K562 (cell line): ENCODE measurements around the gene CHMP5. TPM values are rescaled to one million over a fixed set of nuclear protein-coding genes. Genes with fewer than 3 reads are reported as not detected.

ENCODE experiments used
- ATAC-seq: fragments of 200-7000 bp; cut with Tn5 transposase; 3 replicates; pipeline ENCODE4 v1.9.1; 2020; ENCODE audit warnings: moderate library complexity
- BruUV-seq: library from RNA; stranded (reverse); fragments of 400-500 nt; replicated peaks from 2 replicates; lab custom pipeline; 2021; lab: Mats Ljungman, UMichigan
- CTCF ChIA-PET: fragments of 300-600 bp; formaldehyde crosslinking; extraction: SDS; loops from one replicate; lab custom pipeline; 2021; ENCODE audit warnings: low intra/inter-chr PET ratio; lab: Yijun Ruan, JAX
- POLR2A ChIA-PET: fragments of 300-600, 350-650 bp; sonication (Branson Sonifier 250); formaldehyde crosslinking; extraction: SDS; loops from one replicate; lab custom pipeline; 2021; ENCODE audit warnings: antibody characterized with exemption, inconsistent platforms; lab: Yijun Ruan, JAX
- DNase-seq, 4 experiments: peaks; one replicate each; pipeline versions ENCODE4 v3.0.0 to v3.0.0-alpha.2; 2011 to 2018; ENCODE audit warnings: low spot score in 3 of 4, mixed read lengths in 3 of 4; ENCODE audit errors: extremely low read depth in 1 of 4
- FAIRE-seq: peaks from 2 replicates; lab custom pipeline; 2011; peaks lifted over from hg19 to GRCh38; lab: Jason Lieb, UNC
- H2AFZ ChIP-seq: 2 replicates; pipeline ENCODE4 v1.6.0; 2011; ENCODE audit warnings: low read depth, low read length, control low read depth, inconsistent platforms
- H3K27ac ChIP-seq: fragments of 200-600 bp; 3 replicates; pipeline ENCODE4 v1.8.0; 2011; ENCODE audit warnings: low read depth, mild to moderate bottlenecking, control low read depth, inconsistent platforms, low read length, moderate library complexity, mixed read lengths; ENCODE audit errors: extremely low read depth
- H3K27me3 ChIP-seq, 2 experiments: fragments of 300-600 bp in 1 of 2; 2 replicates in 1 of 2; 3 replicates in 1 of 2; pipeline versions ENCODE4 v1.6.0 to v1.8.0; 2011; ENCODE audit warnings: inconsistent platforms in 2 of 2, low read length in 2 of 2, mild to moderate bottlenecking in 1 of 2, mixed read lengths in 1 of 2, moderate library complexity in 1 of 2; ENCODE audit not compliant: control insufficient read depth in 2 of 2, insufficient read depth in 2 of 2
- H3K36me3 ChIP-seq: fragments of 300-600 bp; 3 replicates; pipeline ENCODE4 v1.8.0; 2011; ENCODE audit warnings: mild to moderate bottlenecking, low read length, inconsistent platforms; ENCODE audit not compliant: control insufficient read depth, insufficient read depth
- H3K4me1 ChIP-seq, 2 experiments: fragments of 200-600 bp in 1 of 2; replicated peaks in 1 of 2; 2 replicates in 1 of 2; 3 replicates in 1 of 2; pipeline versions ENCODE4 v1.5.1 to v1.8.0; 2011; ENCODE audit warnings: inconsistent platforms in 2 of 2, low read length in 2 of 2, mild to moderate bottlenecking in 1 of 2, mixed read lengths in 1 of 2, moderate library complexity in 1 of 2; ENCODE audit not compliant: control insufficient read depth in 2 of 2, insufficient read depth in 2 of 2
- H3K4me2 ChIP-seq: 2 replicates; pipeline ENCODE4 v1.6.1; 2011; ENCODE audit warnings: low read length, control low read depth, inconsistent platforms, mixed read lengths; ENCODE audit not compliant: insufficient read depth
- H3K4me3 ChIP-seq: fragments of 200-600 bp; sonication (generic), shearing (Covaris generic); 2 replicates; pipeline ENCODE4 v1.5.1; 2016; ENCODE audit warnings: control low read depth, inconsistent platforms
- H3K79me2 ChIP-seq: fragments of 200-600 bp; 3 replicates; pipeline ENCODE4 v1.8.0; 2011; ENCODE audit warnings: low read length, inconsistent platforms; ENCODE audit not compliant: control insufficient read depth, insufficient read depth
- H3K9ac ChIP-seq, 2 experiments: 2 replicates each; pipeline versions ENCODE4 v1.6.0 to v1.6.1; 2011; ENCODE audit warnings: low read depth in 2 of 2, low read length in 2 of 2, control low read depth in 1 of 2, inconsistent platforms in 1 of 2, mild to moderate bottlenecking in 1 of 2, mixed read lengths in 1 of 2; ENCODE audit not compliant: insufficient read depth in 1 of 2
- H3K9me1 ChIP-seq: one replicate; pipeline ENCODE4 v1.6.0; 2011; ENCODE audit warnings: inconsistent platforms, mild to moderate bottlenecking, low read length, moderate library complexity; ENCODE audit not compliant: control insufficient read depth, insufficient read depth
- H3K9me3 ChIP-seq: replicated peaks from 2 replicates; pipeline ENCODE4 v1.5.1; 2011; ENCODE audit warnings: low read depth, low read length, inconsistent platforms; ENCODE audit not compliant: control insufficient read depth, insufficient read depth
- H4K20me1 ChIP-seq: replicated peaks from 2 replicates; pipeline ENCODE4 v1.6.1; 2011; ENCODE audit warnings: low read length, inconsistent platforms, mixed read lengths; ENCODE audit not compliant: control insufficient read depth, insufficient read depth
- CHD1 ChIP-seq: fragments of 200-600 bp; sonication (generic); IDR thresholded peaks from one replicate; pipeline ENCODE4 v1.6.1; 2012; ENCODE audit warnings: mild to moderate bottlenecking, moderate library complexity, low read length, inconsistent platforms
- EP300 ChIP-seq: IDR thresholded peaks from 2 replicates; pipeline ENCODE4 v1.6.1; 2012; ENCODE audit warnings: low read length, improper control_type of control experiment
- HOXB6 ChIP-seq: fragments of 250-450 bp; sonication (Bioruptor Pico); IDR thresholded peaks from 2 replicates; pipeline ENCODE4 v1.5.1; 2022; ENCODE audit warnings: mild to moderate bottlenecking, borderline replicate concordance
- PHF21A ChIP-seq: fragments of 450-650 bp; IDR thresholded peaks from 2 replicates; pipeline ENCODE4 v1.6.1; 2017; ENCODE audit warnings: low read depth, borderline replicate concordance
- PTTG1 ChIP-seq: fragments of 450-650 bp; IDR thresholded peaks from 2 replicates; pipeline ENCODE4 v1.6.1; 2016; ENCODE audit warnings: low read depth, mild to moderate bottlenecking, missing genetic modification characterization, missing compliant biosample characterization
- RAD21 ChIP-seq, 2 experiments: fragments of 250-450 bp in 1 of 2; fragments of 450-650 bp in 1 of 2; sonication (Bioruptor Pico) in 1 of 2; formaldehyde crosslinking in 1 of 2; IDR thresholded peaks in 1 of 2; conservative IDR thresholded peaks in 1 of 2; 2 replicates each; pipeline versions ENCODE4 v1.4.0 to v1.8.0; 2020 to 2022; ENCODE audit warnings: mild to moderate bottlenecking in 2 of 2, moderate library complexity in 1 of 2
- TBL1XR1 ChIP-seq, 2 experiments: IDR thresholded peaks; 2 replicates each; pipeline ENCODE4 v1.6.1; 2012; ENCODE audit warnings: improper control_type of control experiment in 2 of 2, low read length in 2 of 2, mild to moderate bottlenecking in 1 of 2
- TRIM24 ChIP-seq, 2 experiments: fragments of 450-650 bp; IDR thresholded peaks; 2 replicates each; pipeline ENCODE4 v1.6.1; 2016
- ZBTB8A ChIP-seq: fragments of 450-650 bp; IDR thresholded peaks from 2 replicates; pipeline ENCODE4 v1.6.1; 2018; ENCODE audit warnings: mild to moderate bottlenecking, moderate library complexity; ENCODE audit not compliant: partially characterized antibody
- ZC3H8 ChIP-seq: fragments of 450-650 bp; IDR thresholded peaks from 2 replicates; pipeline ENCODE4 v1.6.1; 2017
- WGBS: fragments of 100-300 bp; shearing (Covaris generic); methylation state at CpG from one replicate; pipeline ENCODE4 v1.1.6; 2016; ENCODE audit warnings: low coverage, mixed read lengths; ENCODE audit not compliant: insufficient coverage; ENCODE audit errors: missing lambda C conversion rate; 5-methylcytosine and 5-hydroxymethylcytosine counted together
- in situ Hi-C: fragments of 300-500 bp; cut with MboI; formaldehyde crosslinking; loops from 4 replicates; pipeline ENCODE4 v1.15.0; 2018; ENCODE audit warnings: inconsistent platforms, mixed read lengths
- intact Hi-C: fragments of 100-400 bp; cut with micrococcal nuclease; formaldehyde crosslinking; loops from 2 replicates; pipeline ENCODE4 v1.14.2; 2022
- polyA plus RNA-seq, 8 experiments: library from polyadenylated mRNA; depleted of rRNA in 4 of 8; stranded (reverse) in 5 of 8; unstranded in 3 of 8; fragments of >200 nt; fragmentation: Nextera tagmentation in 2 of 8; fragmentation: Illumina TruSeq in 1 of 8; extraction: Ambion mirVana in 2 of 8; extraction: Trizol in 1 of 8; gene quantifications; 2 replicates each; pipeline versions ENCODE4 v1.2.1 to v1.2.3, GENCODE V29; 2011 to 2014; ENCODE audit warnings: inconsistent platforms in 1 of 8, missing spikeins in 1 of 8
- total RNA-seq, 7 experiments: library from RNA; depleted of rRNA in 6 of 7; stranded (reverse); fragments of >200 nt in 6 of 7; fragmentation: Illumina TruSeq in 2 of 7; extraction: Trizol in 2 of 7; gene quantifications; 2 replicates each; pipeline versions ENCODE4 v1.2.1 to v1.2.3, GENCODE V29; 2011 to 2021; ENCODE audit warnings: low replicate concordance in 1 of 7
- TF ChIP-seq, protein P1 (sequence below): fragments of 450-650 bp; IDR thresholded peaks from 2 replicates; pipeline ENCODE4 v1.6.1; 2018; ENCODE audit warnings: mild to moderate bottlenecking, low read depth; ENCODE audit not compliant: partially characterized antibody
- TF ChIP-seq, protein P2 (sequence below): fragments of 250-450 bp; sonication (Bioruptor Pico); IDR thresholded peaks from 2 replicates; pipeline ENCODE4 v1.5.0; 2021; ENCODE audit warnings: mild to moderate bottlenecking, borderline replicate concordance
- TF ChIP-seq, protein P3 (sequence below): sonication (generic); formaldehyde crosslinking; IDR thresholded peaks from 2 replicates; pipeline ENCODE4 v1.9.0; 2022; ENCODE audit warnings: mild to moderate bottlenecking, missing genetic modification reagents

Gene CHMP5
- total and polyA plus RNA-seq, 9 of the 15 experiments (the other 6 are each of a cell fraction or from before 2014, with no cell fraction given), result 36.0 to 105 (median 54.9) TPM

DNA sequence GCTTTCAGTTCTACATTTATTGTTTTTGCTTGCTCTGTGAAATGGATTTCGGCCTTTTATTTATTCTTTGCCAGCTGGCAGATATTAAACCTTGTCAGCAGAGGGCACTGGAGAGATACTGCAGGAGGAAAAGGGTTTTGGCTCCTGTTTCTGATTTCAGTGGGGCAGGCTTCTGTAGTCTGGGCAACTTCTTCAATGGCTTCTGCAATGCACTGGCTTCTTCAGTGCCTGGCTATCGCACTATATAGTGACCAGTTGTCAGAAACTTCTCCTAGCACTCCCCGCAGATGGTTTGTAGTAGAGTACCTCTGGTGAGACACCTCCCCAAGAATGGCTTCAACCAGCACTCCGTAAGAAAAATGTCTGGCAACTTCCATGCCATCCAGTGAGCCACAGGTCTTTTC, 22.2 kb downstream of the CHMP5 start:
- H4K20me1 ChIP-seq, result 0 out of 2 replicates have a peak, but pooled peaks cover 3% of the 10 kb centered on the region
- intact Hi-C loops (loop anchor here (10.0 kb wide), 1 partner anchor 168 kb away; no protein-coding TSS in a partner anchor), in situ Hi-C loops (no loop called here)
- H3K9ac ChIP-seq, result no peak overlapping the region
- H3K4me1 ChIP-seq, result peaks cover 4 to 14% of the 10 kb centered on the region in 2 experiments; a peak in 4 of 5 replicates
- H3K27ac ChIP-seq, result no peak overlapping the region
- no peak overlapping the region for H2AFZ ChIP-seq
- H3K4me2 ChIP-seq, result no peak overlapping the region
- H3K27me3 ChIP-seq, result no peaks in the 10 kb centered on the region
- CTCF ChIA-PET, result interaction anchor here (1.6 kb wide), 1 partner anchor 435 kb away, joined by 11 read pairs; no protein-coding TSS in a partner anchor
- BruUV-seq, result no TSS peak
- peaks cover 8% of the 10 kb centered on the region for H3K36me3 ChIP-seq
- WGBS, result 55% methylated on average over 4 of the region's 4 CpGs
- peaks cover 18% of the 10 kb centered on the region for H3K79me2 ChIP-seq
- FAIRE-seq, result peak; percentile 26
- peak in 2 of 4 experiments; percentile 32 to 42 for DNase-seq
- H3K9me1 ChIP-seq, result no peaks in the 10 kb centered on the region
- POLR2A ChIA-PET, result interaction anchor here (1.0 kb wide), 1 partner anchor 13 kb away, joined by 7 read pairs; no protein-coding TSS in a partner anchor
- H3K4me3 ChIP-seq, result no peak overlapping the region
- no peaks in the 10 kb centered on the region for H3K9me3 ChIP-seq
- no peak for ATAC-seq
- TF ChIP-seq, protein P1, sequence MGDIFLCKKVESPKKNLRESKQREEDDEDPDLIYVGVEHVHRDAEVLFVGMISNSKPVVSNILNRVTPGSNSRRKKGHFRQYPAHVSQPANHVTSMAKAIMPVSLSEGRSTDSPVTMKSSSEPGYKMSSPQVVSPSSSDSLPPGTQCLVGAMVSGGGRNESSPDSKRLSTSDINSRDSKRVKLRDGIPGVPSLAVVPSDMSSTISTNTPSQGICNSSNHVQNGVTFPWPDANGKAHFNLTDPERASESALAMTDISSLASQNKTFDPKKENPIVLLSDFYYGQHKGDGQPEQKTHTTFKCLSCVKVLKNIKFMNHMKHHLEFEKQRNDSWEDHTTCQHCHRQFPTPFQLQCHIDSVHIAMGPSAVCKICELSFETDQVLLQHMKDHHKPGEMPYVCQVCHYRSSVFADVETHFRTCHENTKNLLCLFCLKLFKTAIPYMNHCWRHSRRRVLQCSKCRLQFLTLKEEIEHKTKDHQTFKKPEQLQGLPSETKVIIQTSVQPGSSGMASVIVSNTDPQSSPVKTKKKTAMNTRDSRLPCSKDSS, result no peak
- no peak for TF ChIP-seq TBL1XR1 (IDR thresholded peaks at IDR 0.05; ENCODE audit: low read length in 2 of 2)
- no peak for TF ChIP-seq PTTG1 (tag)
- no peak for TF ChIP-seq EP300
- TF ChIP-seq, protein P2, sequence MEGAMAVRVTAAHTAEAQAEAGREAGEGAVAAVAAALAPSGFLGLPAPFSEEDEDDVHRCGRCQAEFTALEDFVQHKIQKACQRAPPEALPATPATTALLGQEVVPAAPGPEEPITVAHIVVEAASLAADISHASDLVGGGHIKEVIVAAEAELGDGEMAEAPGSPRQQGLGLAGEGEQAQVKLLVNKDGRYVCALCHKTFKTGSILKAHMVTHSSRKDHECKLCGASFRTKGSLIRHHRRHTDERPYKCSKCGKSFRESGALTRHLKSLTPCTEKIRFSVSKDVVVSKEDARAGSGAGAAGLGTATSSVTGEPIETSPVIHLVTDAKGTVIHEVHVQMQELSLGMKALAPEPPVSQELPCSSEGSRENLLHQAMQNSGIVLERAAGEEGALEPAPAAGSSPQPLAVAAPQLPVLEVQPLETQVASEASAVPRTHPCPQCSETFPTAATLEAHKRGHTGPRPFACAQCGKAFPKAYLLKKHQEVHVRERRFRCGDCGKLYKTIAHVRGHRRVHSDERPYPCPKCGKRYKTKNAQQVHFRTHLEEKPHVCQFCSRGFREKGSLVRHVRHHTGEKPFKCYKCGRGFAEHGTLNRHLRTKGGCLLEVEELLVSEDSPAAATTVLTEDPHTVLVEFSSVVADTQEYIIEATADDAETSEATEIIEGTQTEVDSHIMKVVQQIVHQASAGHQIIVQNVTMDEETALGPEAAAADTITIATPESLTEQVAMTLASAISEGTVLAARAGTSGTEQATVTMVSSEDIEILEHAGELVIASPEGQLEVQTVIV (CRISPR knock-in tag), result no peak
- no peak for TF ChIP-seq PHF21A
- TF ChIP-seq CHD1, result no peak
- TF ChIP-seq ZC3H8, result no peak
- no peak for TF ChIP-seq HOXB6 (CRISPR knock-in tag)
- peak; percentile 45 to 49 for TF ChIP-seq RAD21 (CRISPR knock-in tag; conservative IDR thresholded peaks at IDR 0.05 in 1 of 2, IDR thresholded peaks at IDR 0.05 in 1 of 2)
- TF ChIP-seq, protein P3, sequence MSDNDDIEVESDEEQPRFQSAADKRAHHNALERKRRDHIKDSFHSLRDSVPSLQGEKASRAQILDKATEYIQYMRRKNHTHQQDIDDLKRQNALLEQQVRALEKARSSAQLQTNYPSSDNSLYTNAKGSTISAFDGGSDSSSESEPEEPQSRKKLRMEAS (CRISPR knock-in tag), result no peak
- TF ChIP-seq TRIM24 (IDR thresholded peaks at IDR 0.05), result no peak
- no peak for TF ChIP-seq ZBTB8A
